Measurements from ENCODE around the gene KCNG2. TPM values are rescaled to one million over a fixed set of nuclear protein-coding genes. Genes with fewer than 3 reads are reported as not detected.

KCNG2 gene
- total RNA-seq, 4 donors from 2014 or later: 0.55 TPM; not detected in 3

GRCh38 chr18:79936641-79937040 lies 138.9 kb downstream of the KCNG2 start:
- TF ChIP-seq CTCF (IDR thresholded peaks at IDR 0.05 in 4 of 5, conservative IDR thresholded peaks at IDR 0.05 in 1 of 5): no peak
- DNase-seq: peak in 1 of 2 donors; percentile 2
- no peak overlapping the region for H3K4me3 ChIP-seq
- in situ Hi-C loops (cut with MboI; ENCODE audit: low sequenced_read_pairs in 4 of 4): no loop called here
- H3K4me1 ChIP-seq: peaks cover 17 to 44% of the 10 kb centered on the region in 2 donors
- no peak overlapping the region for H3K27ac ChIP-seq
- no peak for ATAC-seq
- H3K27me3 ChIP-seq: no peaks in the 10 kb centered on the region
- peaks cover 0 to 18% of the 10 kb centered on the region in 2 donors for H3K36me3 ChIP-seq
- intact Hi-C loops (cut with DNase I; ENCODE audit: low total_unique reads): no loop called here
- no peaks in the 10 kb centered on the region for H3K9me3 ChIP-seq

GRCh38 chr18:79937103-79937860 lies 139.5 kb downstream of the KCNG2 start:
- intact Hi-C loops (cut with DNase I; ENCODE audit: low total_unique reads) (no loop called here), in situ Hi-C loops (cut with MboI; ENCODE audit: low sequenced_read_pairs in 4 of 4) (no loop called here)
- no peaks in the 10 kb centered on the region for H3K9me3 ChIP-seq
- ATAC-seq (no peak), DNase-seq (peak in 1 of 2 donors; percentile 3)
- H3K36me3 ChIP-seq: peaks cover 0 to 25% of the 10 kb centered on the region in 2 donors
- H3K4me1 ChIP-seq: peaks cover 21 to 50% of the 10 kb centered on the region in 2 donors
- no peaks in the 10 kb centered on the region for H3K27me3 ChIP-seq
- H3K4me3 ChIP-seq: no peak overlapping the region
- peak overlapping the region in 2 of 4 donors; percentile 13 to 14 for H3K27ac ChIP-seq
- no peak for TF ChIP-seq POLR2A (IDR thresholded peaks at IDR 0.05)
- no peak for TF ChIP-seq CTCF (IDR thresholded peaks at IDR 0.05 in 4 of 5, conservative IDR thresholded peaks at IDR 0.05 in 1 of 5)

- ATAC-seq (no peak), DNase-seq (peak in 1 of 2 donors; percentile 4)
- no peaks in the 10 kb centered on the region for H3K9me3 ChIP-seq
- H3K36me3 ChIP-seq: peaks cover 0 to 34% of the 10 kb centered on the region in 2 donors
- in situ Hi-C loops (cut with MboI; ENCODE audit: low sequenced_read_pairs in 4 of 4) (no loop called here), intact Hi-C loops (cut with DNase I; ENCODE audit: low total_unique reads) (no loop called here)
- H3K4me1 ChIP-seq: peaks cover 22 to 59% of the 10 kb centered on the region in 2 donors
- H3K4me3 ChIP-seq: no peak overlapping the region
- H3K27ac ChIP-seq: peak overlapping the region in 3 of 4 donors; percentile 35 to 88 (median 70)
- H3K27me3 ChIP-seq: no peaks in the 10 kb centered on the region
- TF ChIP-seq POLR2A (IDR thresholded peaks at IDR 0.05) (no peak), CTCF (IDR thresholded peaks at IDR 0.05 in 4 of 5, conservative IDR thresholded peaks at IDR 0.05 in 1 of 5) (no peak)
Measured at GRCh38 chr18:79938196-79938595, 140.5 kb downstream of the KCNG2 start.

- peak in 1 of 2 donors; percentile 36 for ATAC-seq
Measured at GRCh38 chr18:79939096-79939495, 141.4 kb downstream of the KCNG2 start.

More at GRCh38 chr18:79939096-79939495, 141.4 kb downstream of the KCNG2 start:
- TF ChIP-seq POLR2A (IDR thresholded peaks at IDR 0.05) (no peak), CTCF (IDR thresholded peaks at IDR 0.05 in 4 of 5, conservative IDR thresholded peaks at IDR 0.05 in 1 of 5) (no peak)
- intact Hi-C loops (cut with DNase I; ENCODE audit: low total_unique reads): no loop called here
- peak overlapping the region in 3 of 4 donors; percentile 35 to 88 (median 70) for H3K27ac ChIP-seq
- peaks cover 0 to 28% of the 10 kb centered on the region in 2 donors for H3K36me3 ChIP-seq
- H3K4me3 ChIP-seq: no peak overlapping the region
- no peaks in the 10 kb centered on the region for H3K9me3 ChIP-seq
- in situ Hi-C loops (cut with MboI; ENCODE audit: low sequenced_read_pairs in 4 of 4): no loop called here
- H3K27me3 ChIP-seq: no peaks in the 10 kb centered on the region
- peak in 1 of 2 donors; percentile 15 for DNase-seq
- H3K4me1 ChIP-seq: peaks cover 25 to 58% of the 10 kb centered on the region in 2 donors
